HG03108 (cell line): ENCODE data around the gene AKAP12.
"Not testable (repeated sequence)": the region's sequence is repeated elsewhere in the genome, so short reads cannot be mapped to it uniquely, and the experiment has no call there.

Experiments used
- ATAC-seq: cut with Tn5 transposase; IDR thresholded peaks from one replicate; pipeline ENCODE4 v1.9.1; 2021; ENCODE audit warnings: moderate library complexity; ENCODE audit not compliant: unreplicated experiment

AKAP12 gene

DNA sequence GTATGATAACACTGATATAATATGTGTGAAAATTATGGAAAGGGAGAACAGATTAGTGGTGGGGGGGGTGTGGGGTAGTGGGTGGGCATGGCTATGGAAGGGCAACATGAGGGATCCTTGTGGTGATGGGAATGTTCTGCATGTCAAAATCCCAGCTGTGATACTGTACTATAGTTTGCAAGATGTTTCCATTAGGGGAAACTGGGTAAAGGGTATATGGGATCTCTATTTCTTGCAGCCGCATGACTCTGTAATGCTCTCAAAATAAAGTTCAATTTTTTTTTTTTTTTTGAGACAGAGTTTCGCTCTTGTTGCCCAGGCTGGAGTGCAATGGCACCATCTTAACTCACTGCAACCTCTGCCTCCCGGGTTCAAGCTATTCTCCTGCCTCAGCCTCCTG, 137.3 kb downstream of the AKAP12 start:
- ATAC-seq, result no peak

DNA sequence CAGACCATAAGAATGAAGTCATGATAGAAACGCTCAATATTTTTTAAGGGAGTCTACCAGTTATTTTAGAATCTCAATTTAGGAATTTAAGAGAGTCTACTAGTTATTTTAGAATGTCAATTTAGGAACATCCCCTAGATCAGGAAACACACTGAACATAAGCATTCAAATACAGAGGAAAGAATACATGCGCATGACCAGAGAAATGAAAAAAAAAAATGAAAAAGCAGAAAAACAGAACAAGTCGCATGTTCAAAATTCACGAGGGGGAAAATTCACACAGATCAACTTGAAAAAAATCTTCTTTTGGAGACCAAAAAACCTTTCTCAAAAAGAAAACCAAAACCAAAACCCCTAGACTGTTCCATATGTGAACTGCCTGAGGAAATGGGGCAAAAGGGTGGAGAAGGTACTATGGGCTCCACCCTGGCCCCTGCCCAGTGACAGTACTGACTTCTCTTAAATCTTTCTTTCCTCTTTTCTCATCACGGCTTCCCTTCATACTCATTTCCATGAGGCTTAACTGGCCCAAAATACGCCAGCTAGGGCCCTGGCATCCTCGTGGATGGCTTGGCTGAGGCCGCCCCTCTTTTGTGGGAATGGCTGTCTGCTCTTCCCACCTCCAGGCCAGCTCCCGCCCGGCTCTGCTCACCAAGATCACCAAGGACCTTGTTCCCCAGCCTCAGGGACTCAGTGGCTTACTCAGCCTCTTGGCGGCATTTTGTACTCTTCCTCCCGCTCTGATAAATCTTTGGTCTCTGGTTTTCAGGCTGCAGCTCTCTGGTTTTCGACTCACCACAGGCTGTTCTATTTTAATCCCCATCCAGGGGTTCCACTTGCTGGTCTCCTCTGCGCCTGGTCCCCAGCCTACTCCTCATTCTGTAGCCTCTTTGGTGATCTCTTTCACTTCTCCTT, 140.4 kb downstream of the AKAP12 start:
- ATAC-seq, result peak; percentile 44

DNA sequence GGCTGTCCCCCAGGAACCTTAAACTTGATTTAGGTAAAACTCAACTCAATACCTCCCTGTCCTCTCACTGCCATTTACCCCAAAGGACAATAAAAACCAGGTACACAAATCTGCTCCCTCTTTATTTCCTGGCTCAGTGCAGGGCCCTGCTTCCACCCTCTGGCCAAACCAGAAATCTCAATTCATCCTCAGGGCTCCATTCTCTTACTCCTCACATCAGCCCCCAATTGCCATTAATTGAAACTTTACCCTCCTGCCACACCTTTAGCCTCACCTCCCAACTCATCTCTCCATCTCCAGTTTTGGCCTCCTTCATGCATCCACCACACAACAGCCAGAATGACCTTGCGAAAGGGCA, 141.1 kb downstream of the AKAP12 start:
- no peak for ATAC-seq

DNA sequence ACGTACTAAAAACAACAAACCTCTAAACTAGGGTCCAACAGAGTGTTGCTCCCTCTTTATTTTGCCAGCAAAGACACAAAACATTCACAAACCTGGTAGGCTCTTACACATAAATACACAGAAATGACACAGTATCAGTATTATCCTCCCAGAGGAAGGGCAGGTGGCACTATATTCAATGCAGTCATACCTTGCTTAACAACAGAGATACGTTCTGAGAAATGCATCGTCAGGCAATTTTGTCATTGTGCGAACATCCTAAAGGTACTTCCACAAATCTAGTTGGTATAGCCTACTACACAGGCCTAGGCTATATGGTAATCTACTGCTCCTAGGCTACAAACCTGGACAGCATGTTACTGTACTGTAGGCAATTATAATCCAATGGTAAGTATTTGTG, 142.0 kb downstream of the AKAP12 start:
- ATAC-seq, result no peak

DNA sequence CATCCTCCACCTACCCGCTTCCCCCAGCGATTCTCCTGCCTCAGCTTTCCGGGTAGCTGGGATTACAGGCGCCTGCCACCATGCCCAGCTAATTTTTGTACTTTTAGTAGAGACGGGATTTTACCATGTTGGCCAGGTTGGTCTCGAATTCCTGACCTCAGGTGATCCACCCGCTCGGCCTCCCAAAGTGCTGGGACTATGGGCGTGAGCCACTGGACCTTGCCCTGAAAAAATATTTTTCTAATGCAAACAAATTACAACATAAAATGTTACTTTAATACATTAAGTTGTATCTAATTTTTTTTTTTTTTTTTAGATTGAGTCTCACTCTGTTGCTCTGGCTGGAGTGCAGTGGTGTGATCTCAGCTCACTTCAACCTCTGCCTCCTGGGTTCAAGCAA, 142.9 kb downstream of the AKAP12 start:
- ATAC-seq, result not testable (repeated sequence)

DNA sequence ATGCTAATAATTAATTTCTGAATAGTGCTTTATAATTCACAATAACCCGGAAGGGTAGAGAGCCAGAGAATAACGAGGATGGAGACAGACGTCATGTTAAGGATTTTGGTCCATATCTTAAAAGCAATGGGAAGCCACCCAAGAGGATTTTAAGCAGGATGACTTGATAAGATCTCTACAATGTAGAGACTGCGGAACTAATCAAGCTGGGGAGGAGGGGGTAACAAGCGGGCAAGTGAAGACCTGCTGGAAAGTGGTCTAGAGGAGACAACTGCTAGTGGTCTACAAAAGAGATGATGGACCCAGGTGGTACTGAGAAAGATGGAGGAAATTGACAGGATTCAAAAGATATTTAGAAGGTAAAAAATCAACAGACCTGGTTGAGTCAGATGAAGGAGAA, 144.4 kb downstream of the AKAP12 start:
- no peak for ATAC-seq

DNA sequence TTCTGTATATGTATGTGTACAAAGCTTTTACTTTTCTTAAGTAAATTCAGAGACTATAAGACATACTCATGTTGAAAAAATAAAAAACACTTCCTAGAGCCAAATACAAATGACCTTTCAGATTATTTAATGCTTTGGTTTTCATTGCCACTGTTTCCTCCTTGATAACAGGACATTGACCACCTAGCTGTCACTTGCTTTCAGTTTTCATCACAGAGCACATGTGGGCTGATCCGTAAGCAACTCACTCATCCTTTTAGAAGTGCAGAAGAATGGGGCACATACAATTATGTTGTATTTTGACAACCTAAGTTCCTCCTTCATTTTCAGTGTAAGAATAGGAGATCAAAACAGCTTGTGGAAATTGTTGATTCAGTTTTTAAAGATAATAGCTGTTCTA, 145.4 kb downstream of the AKAP12 start:
- ATAC-seq, result no peak

DNA sequence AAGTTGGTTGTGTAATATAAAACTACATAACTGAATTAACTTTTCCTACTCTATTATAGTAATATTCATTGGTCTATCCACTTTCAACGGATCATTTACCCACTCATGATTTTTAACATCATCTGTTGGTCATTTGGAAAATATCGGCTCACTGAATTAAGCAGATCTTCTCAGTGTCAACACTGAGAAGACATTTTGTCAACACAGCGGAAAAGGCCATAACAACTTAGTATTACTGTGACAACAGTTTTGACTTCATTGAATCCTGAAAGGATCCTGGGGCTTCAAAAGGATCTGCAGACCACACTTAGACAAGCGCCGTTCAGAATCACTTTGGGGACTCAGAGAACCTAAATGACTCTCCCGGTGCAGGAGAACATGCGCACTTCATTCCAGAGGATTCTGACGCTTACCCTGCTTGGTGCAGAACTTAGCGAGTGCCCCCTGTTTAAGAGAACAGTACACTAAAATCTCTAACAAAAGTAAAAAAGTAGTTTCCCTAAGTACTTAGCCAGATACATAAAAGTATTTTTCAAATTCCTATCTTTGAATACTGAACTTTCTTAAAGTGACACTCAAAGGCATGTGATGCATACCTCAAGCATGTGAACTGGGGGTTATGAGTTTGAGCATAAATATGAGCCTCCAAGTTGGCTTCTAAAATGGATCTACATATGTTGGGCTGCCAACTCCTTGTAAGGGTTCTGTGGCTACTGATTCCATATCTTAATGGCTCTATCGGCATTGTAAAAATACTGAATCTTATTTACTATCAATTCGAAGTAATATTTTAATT, 147.6 kb downstream of the AKAP12 start:
- no peak for ATAC-seq

DNA sequence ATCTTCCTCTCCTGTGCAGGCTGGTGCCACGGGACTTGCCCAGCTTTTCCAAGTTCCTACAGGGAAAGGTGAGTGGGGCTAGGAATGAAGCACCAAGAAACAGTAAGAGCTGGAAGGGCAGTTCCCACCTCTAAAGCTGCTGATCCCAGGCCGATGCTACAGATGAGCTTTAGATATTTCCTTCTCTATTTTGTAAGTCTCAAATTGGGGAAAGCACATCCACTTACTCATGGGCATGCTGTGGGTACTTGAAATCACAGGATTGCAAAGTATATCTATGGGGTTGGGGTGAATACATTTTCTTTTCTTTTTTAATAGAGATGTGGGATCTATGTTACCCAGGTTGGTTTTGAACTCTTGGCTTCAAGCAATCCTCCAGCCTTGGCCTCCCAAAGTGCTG, 148.5 kb downstream of the AKAP12 start:
- no peak for ATAC-seq

DNA sequence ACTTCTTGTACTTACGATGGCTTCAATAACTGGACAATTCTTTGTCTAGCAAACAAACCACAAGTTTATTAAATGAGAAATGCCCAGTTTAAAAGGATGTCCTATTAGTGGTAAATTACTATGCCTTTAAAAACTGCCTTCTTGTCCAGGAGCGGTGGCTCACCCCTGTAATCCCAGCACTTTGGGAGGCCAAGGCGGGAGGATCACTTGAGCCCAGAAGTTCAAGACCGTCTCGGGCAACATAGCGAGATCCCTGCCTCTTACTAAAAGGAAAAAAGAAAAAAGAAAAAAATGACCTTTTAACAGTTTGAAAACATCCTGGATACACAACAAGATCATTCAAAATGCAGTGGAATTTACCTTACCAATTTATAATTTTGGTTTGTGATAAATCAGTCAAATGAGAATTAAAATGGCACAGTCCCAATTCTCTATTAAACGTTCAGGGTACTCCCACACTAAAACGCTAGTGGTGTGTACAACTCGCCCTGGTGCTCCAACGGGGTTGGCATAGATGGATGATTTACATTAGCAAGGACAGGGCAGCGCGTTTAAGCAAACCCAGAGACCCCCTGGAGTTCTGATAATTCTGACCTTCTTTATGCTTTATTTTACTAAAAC, 149.3 kb downstream of the AKAP12 start:
- ATAC-seq, result no peak

DNA sequence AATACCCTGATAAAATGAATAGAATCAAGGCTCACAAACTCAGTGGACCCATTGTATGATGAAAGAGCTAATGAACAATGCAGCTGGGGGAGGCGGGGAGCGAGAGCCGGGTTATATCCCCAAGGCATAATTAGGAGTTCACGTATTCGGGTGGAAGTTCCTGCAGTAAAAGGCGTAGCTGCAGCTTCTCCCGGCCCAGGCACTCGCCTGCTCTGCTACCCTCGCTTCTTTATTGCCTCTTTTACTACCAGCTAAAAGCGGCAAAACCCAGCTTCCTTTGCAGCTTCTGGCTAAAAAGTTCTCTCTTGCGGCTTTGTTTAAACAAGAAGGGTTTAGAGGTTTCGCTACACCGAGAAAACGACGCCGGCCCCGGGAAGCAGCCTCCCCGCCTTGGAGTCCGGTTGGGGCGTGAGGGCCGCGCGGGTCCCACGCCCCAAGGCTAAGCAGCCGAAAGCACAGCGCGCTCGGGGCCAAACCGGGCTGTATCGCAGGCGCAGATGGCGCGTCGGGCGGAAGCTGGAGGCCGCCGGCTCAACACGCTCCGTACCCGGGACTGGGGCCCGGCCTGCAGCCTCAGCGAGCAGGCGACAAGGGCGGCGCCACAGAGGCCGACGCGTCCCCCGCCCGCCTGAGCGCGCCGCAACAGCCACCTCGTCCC, 150.0 kb downstream of the AKAP12 start:
- ATAC-seq, result peak; percentile 59

DNA sequence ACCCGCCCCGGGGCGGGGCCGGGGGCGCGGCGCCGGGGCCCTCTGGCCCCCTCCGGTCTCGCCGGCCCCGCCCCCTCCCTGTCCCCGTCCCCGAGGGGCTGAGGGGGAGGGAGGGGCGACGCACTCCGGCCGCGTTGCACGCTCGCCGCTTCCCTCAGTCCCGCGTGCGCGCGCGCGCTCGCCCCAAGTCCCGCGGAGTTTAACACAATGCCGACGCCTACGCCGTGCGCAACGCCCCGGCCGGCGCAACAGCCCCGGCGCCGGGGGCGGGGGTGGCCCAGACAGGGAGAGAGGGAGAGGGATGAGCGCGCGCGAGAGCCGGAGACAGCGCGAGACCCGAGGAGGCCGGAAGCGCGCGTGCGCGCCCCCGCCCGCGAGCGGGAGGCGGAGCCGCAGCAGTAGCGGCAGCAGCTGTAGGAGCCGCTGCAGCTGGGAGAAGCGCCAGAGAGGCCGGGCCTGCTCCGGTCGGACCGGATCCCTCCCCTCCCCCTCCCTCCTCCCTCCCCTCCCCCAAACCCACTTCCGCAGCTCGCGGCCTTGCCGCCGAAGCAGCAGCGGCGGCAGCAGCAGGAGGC, 150.6 kb downstream of the AKAP12 start:
- peak; percentile 78 for ATAC-seq

DNA sequence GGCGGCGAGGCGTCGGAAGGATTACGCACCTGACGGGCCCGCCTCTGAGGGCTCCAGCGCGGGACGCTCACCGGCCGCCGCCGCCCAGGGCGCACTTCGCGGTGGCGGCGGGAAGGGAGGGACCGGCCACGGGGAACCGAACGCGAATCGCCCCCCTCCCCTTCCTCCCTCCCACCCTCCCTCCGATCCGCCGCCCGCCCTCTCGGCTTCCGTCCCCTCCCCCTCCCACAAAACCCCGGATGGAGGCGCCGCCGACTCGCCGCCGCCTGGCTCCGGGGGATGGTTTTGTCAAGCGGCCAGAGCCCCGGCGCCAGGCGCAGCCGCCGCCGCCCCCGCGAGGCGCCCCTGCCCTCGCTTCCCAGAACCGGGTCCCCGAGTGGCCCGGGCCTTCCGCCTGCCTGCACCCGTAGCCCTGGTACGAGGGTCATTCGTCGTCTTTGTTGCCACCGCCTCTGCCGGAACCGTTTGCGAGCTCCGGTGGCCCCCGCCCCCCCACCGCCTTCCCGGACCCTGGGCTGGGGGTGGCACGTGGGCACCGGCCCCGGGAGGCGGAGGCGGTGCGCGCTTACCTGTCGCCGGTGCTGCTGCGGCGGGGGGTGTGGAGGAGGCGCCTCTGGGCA, 151.2 kb downstream of the AKAP12 start:
- peak; percentile 2 for ATAC-seq

DNA sequence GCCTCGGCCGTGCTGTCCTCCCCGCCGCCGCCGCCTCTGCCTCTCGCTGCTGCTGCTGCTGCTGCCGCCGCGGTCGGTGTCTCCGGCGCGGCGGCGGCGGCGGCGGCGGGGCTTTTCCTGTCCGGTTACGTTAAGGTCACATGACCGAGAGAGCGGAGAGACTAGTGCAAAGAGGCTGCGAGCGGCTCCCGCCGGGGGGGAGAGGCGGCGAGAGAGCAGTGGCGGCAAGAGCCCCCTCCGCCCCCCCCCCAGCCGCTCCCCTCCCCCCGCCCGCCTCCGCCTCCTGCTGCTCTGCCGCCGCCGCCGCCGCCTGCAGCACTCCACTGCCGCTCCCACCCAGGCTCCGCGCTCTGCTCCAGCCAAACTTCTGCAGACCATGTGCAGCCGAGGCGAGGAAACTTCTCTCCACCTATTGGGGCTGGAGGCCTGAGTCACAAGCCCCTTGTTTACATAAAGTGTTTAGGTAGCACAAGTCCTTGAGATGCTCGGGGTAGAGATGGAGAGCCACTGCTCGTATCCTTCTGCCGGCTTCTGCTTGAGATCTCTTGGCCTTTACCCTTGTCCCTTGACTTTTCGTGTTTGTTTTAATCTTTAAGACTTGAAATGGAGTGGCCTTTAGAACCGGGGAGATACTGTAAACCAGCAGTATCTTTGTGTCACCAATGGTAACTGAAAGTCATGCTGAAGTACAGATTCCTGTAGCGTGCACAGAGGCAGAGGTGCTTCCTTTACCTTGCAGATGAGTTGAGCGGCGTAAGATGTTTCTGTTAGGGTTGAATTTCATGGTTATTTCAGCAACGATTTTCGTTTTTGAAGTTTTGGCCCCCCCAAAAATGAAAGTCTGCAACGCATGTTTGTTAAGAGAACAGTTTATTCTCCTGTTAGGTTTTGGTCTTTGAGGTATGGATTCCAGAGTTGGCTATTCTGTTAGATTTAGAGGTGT, 152.0 kb downstream of the AKAP12 start, which contains the start of gene ZBTB2:
Gene ZBTB2, minus strand, starts transcription at position 89 of the 943 bp plus-strand sequence. CDS start 17,922 bp downstream, outside the sequence.
- ATAC-seq, result no peak

DNA sequence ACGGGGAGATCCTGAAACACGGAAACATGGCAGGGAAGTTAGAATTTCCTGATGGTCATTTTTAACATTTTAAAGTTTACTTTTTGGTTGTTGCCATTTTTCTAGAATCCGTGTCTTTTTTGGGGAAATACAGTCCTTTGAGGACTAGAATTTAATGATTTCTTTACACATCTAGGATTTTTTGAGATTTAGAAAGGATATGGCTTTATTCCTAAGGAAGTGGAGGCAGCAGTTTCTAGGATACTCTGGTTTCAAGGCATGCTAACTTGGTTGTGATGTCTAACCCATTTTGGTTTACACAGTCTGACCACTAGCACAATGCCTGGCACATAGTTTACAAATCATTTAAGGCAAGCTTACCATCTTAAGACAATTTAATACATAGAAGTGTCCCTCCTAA, 152.7 kb downstream of the AKAP12 start:
- ATAC-seq, result no peak

DNA sequence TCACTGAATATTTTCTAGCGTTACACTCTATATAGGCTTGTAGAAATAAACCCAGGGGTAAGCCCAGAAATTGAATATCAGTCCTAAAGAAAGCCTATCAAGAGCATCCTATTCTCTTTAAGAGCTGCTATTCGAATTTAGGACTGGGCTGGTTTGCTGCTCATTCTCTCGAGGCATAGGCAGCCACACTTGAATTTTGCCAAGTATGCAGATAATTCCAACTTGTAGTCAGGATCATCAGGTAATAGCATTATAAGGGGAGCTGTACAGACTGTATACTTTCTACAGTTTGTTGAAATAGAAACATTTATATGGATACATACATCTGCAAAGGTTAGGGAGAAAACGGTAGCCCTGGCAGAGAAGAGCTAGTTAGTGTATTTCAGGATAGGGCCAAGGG, 153.6 kb downstream of the AKAP12 start:
- no peak for ATAC-seq

DNA sequence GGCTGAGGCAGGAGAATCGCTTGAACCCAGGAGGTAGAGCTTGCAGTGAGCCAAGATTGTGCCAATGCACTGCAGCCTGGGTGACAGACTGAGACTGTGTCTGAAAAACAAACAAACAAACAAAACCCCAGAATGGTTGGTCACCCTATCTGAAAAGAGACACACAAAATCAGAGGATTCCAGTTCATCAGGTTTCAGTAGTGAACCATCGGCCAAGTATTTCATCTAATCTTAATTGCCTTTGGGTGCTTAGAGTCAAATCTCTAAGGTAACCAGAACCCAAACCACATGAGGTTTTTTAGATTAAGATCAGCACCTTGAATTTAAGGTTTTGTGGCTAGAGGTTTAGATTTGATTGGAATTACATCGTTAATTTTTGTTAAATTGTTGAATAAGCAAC, 159.9 kb downstream of the AKAP12 start:
- ATAC-seq, result no peak

DNA sequence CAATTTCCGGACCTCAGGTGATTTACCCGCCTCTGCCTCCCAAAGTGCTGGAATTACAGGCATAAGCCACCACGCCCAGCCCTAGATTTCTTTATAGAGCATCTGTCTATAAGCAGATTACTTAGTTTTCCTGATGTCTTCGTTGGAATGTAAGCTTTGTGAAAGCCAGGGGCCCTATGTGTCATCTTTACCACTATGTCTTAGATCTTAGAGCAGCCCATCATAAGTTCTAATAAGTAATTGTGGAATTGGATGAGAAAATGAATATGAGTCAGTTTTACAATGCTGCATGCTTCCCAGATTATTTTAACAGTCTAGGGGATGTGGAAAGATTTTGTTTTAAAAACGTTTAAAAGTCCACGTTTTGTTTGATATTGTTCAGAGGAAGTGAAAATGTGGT, 160.7 kb downstream of the AKAP12 start:
- no peak for ATAC-seq

DNA sequence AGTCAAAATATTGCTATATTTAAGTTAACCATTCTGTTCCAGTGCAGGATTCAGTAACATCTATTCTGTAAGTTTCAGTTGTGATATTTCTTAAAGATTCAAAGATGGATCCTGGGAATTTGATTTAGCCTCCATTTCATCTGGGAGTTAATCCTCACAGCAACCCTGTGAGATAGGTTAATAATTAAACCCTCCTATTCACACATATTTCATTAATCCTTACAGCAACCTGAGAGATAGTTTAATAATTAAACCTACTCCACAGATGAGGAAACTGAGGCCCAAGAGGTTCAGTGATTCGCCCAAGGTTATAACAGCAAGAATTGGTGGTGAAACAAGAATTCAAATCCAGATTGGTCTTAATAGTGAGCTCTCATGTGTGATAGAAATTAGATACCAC, 162.5 kb downstream of the AKAP12 start:
- ATAC-seq, result no peak
